GM12878 (cell line): ENCODE data around the gene SSH3. TPM values are rescaled to one million over a fixed set of nuclear protein-coding genes. Genes with fewer than 3 reads are reported as not detected.
"Not testable (repeated sequence)": the region's sequence is repeated elsewhere in the genome, so short reads cannot be mapped to it uniquely, and the experiment has no call there.

Experiments
- ATAC-seq: fragments of 200-7000 bp; cut with Tn5 transposase; 3 replicates; pipeline ENCODE4 v1.9.1; 2020; ENCODE audit warnings: mild to moderate bottlenecking, moderate library complexity
- BruUV-seq: library from RNA; stranded (reverse); fragments of 400-500 nt; replicated peaks from 2 replicates; lab custom pipeline; 2021; lab: Mats Ljungman, UMichigan
- CTCF ChIA-PET: fragments of 300-600 bp; sonication (Branson Sonifier 250); formaldehyde crosslinking; extraction: SDS; loops from one replicate; lab custom pipeline; 2021; ENCODE audit warnings: inconsistent platforms; lab: Yijun Ruan, JAX
- POLR2A ChIA-PET: fragments of 350-600 bp; formaldehyde crosslinking; extraction: SDS; loops from one replicate; lab custom pipeline; 2021; ENCODE audit warnings: inconsistent platforms; lab: Charles Lee
- RAD21 ChIA-PET: fragments of 300-600 bp; sonication (Branson Sonifier 250); formaldehyde crosslinking; loops from one replicate; lab custom pipeline; 2023; ENCODE audit warnings: antibody characterized with exemption; ENCODE audit not compliant: unreplicated experiment; lab: Charles Lee
- SMC1A ChIA-PET: fragments of 300-600 bp; sonication (Branson Sonifier 250); formaldehyde crosslinking; loops from one replicate; lab custom pipeline; 2023; ENCODE audit not compliant: unreplicated experiment, uncharacterized antibody; lab: Charles Lee
- DNase-seq: peaks from one replicate; pipeline ENCODE4 v3.0.0-alpha.2; 2011; ENCODE audit warnings: low read depth, low spot score
- FAIRE-seq: peaks from 3 replicates; lab custom pipeline; 2011; peaks lifted over from hg19 to GRCh38; lab: Jason Lieb, UNC
- H2AFZ ChIP-seq: 2 replicates; pipeline ENCODE4 v1.6.0; 2011; ENCODE audit warnings: low read depth, low read length, control low read depth; ENCODE audit not compliant: control insufficient read depth
- H3K27ac ChIP-seq: 2 replicates; pipeline ENCODE4 v1.5.1; 2011; ENCODE audit warnings: control low read depth; ENCODE audit not compliant: control insufficient read depth, insufficient read depth
- H3K27me3 ChIP-seq, 2 experiments: replicated peaks in 1 of 2; 2 replicates each; pipeline versions ENCODE4 v1.6.0 to v1.6.1; 2011; ENCODE audit warnings: low read length in 1 of 2; ENCODE audit not compliant: control insufficient read depth in 2 of 2, insufficient read depth in 2 of 2
- H3K36me3 ChIP-seq, 2 experiments: 2 replicates each; pipeline ENCODE4 v1.5.1; 2011; ENCODE audit warnings: low read length in 1 of 2; ENCODE audit not compliant: control insufficient read depth in 2 of 2, insufficient read depth in 2 of 2
- H3K4me1 ChIP-seq: 2 replicates; pipeline ENCODE4 v1.6.1; 2011; ENCODE audit warnings: mild to moderate bottlenecking, low read length, moderate library complexity, mixed read lengths; ENCODE audit not compliant: control insufficient read depth, insufficient read depth
- H3K4me2 ChIP-seq: 2 replicates; pipeline ENCODE4 v1.6.0; 2011; ENCODE audit warnings: control low read depth; ENCODE audit not compliant: control insufficient read depth, insufficient read depth
- H3K4me3 ChIP-seq: fragments of 200-600 bp; sonication (generic); 2 replicates; pipeline ENCODE4 v1.5.1; 2016
- H3K79me2 ChIP-seq: 2 replicates; pipeline ENCODE4 v1.6.0; 2011; ENCODE audit warnings: low read length; ENCODE audit not compliant: control insufficient read depth, insufficient read depth
- H3K9ac ChIP-seq: 2 replicates; pipeline ENCODE4 v1.8.0; 2011; ENCODE audit warnings: low read length, control low read depth, mixed read lengths; ENCODE audit not compliant: control insufficient read depth, insufficient read depth
- H3K9me3 ChIP-seq: replicated peaks from 3 replicates; pipeline ENCODE4 v1.5.1; 2011; ENCODE audit warnings: mild to moderate bottlenecking, low read length; ENCODE audit not compliant: control insufficient read depth, insufficient read depth
- H4K20me1 ChIP-seq: 2 replicates; pipeline ENCODE4 v1.6.0; 2011; ENCODE audit not compliant: control insufficient read depth, insufficient read depth
- ATF2 ChIP-seq: IDR thresholded peaks from 2 replicates; pipeline ENCODE4 v1.6.1; 2012; ENCODE audit warnings: low read length, inconsistent platforms
- EGR1 ChIP-seq, 2 experiments: IDR thresholded peaks; 1 replicate in 1 of 2; 2 replicates in 1 of 2; pipeline ENCODE4 v1.6.1; 2011 to 2012; ENCODE audit warnings: low read depth in 2 of 2, low read length in 2 of 2, borderline replicate concordance in 1 of 2, mild to moderate bottlenecking in 1 of 2, moderate library complexity in 1 of 2
- FOS ChIP-seq: IDR thresholded peaks from 3 replicates; pipeline ENCODE4 v1.6.1; 2011; ENCODE audit warnings: borderline replicate concordance; ENCODE audit not compliant: insufficient read length; ENCODE audit errors: extremely low read depth
- IKZF2 ChIP-seq, 2 experiments: fragments of 450-650 bp; IDR thresholded peaks; 2 replicates each; pipeline ENCODE4 v1.6.1; 2017; ENCODE audit warnings: mild to moderate bottlenecking in 2 of 2, moderate library complexity in 2 of 2
- RELA ChIP-seq: fragments of 450-650 bp; IDR thresholded peaks from 2 replicates; pipeline ENCODE4 v1.8.0; 2014; ENCODE audit warnings: borderline replicate concordance; ENCODE audit not compliant: partially characterized antibody
- SKIL ChIP-seq: fragments of 450-650 bp; IDR thresholded peaks from 2 replicates; pipeline ENCODE4 v1.6.1; 2017; ENCODE audit warnings: mild to moderate bottlenecking, low read depth, inconsistent platforms; ENCODE audit not compliant: poor library complexity, severe bottlenecking
- USF2 ChIP-seq: IDR thresholded peaks from 2 replicates; pipeline ENCODE4 v1.6.1; 2011; ENCODE audit warnings: low read depth, low read length, improper control_type of control experiment, borderline replicate concordance
- WGBS: methylation state at CpG from one replicate; pipeline ENCODE4 v1.1.6; 2016; ENCODE audit warnings: low lambda C conversion rate; ENCODE audit not compliant: insufficient replicate concordance, insufficient coverage; ENCODE audit errors: missing lambda C conversion rate; 5-methylcytosine and 5-hydroxymethylcytosine counted together
- in situ Hi-C: fragments of 300-500 bp; cut with MboI; formaldehyde crosslinking; loops from 9 replicates; pipeline ENCODE4 v1.14.3; 2018; ENCODE audit warnings: mixed read lengths
- intact Hi-C: fragments of 100-400 bp; cut with micrococcal nuclease; formaldehyde crosslinking; loops from one replicate; pipeline ENCODE4 v1.14.2; 2022; ENCODE audit not compliant: unreplicated experiment
- polyA plus RNA-seq, 11 experiments: library from polyadenylated mRNA; depleted of rRNA in 4 of 11; unstranded in 6 of 11; stranded (reverse) in 5 of 11; fragments of >200 nt; fragmentation: Nextera tagmentation in 4 of 11; fragmentation: Illumina TruSeq in 1 of 11; extraction: Ambion mirVana in 4 of 11; extraction: Trizol in 1 of 11; gene quantifications; 1 replicate in 1 of 11; 2 replicates in 10 of 11; pipeline versions ENCODE4 v1.2.1 to v1.2.3, GENCODE V29; 2011 to 2016; ENCODE audit warnings: inconsistent platforms in 2 of 11, missing spikeins in 2 of 11, low read depth in 1 of 11
- total RNA-seq, 4 experiments: library from RNA; depleted of rRNA in 3 of 4; stranded (reverse); fragments of >200 nt in 3 of 4; fragmentation: Illumina TruSeq in 1 of 4; extraction: Trizol in 1 of 4; gene quantifications; 2 replicates each; pipeline versions ENCODE4 v1.2.1 to v1.2.3, GENCODE V29; 2013 to 2021

Gene SSH3
- total and polyA plus RNA-seq, 10 of the 15 experiments (the other 5 are each of a cell fraction or from before 2014, with no cell fraction given): 0.05 to 0.83 (median 0.28) TPM; not detected in 3

- POLR2A ChIA-PET: interaction anchor here (1.1 to 2.6 kb wide), 2 partner anchors 51 to 63 kb away, joined by 4 to 23 read pairs; partner anchors contain the start of gene GRK2
- not testable (repeated sequence) for DNase-seq
Observed at GRCh38 chr11:67318876-67319275, 15.5 kb downstream of the SSH3 start.

GRCh38 chr11:67320011-67320410 lies 16.7 kb downstream of the SSH3 start:
- H3K79me2 ChIP-seq: no peaks in the 10 kb centered on the region
- H3K9me3 ChIP-seq: no peaks in the 10 kb centered on the region
- H3K27ac ChIP-seq: no peak overlapping the region
- no peak overlapping the region for H3K4me2 ChIP-seq
- no peak overlapping the region for H3K9ac ChIP-seq
- no peak overlapping the region for H3K4me3 ChIP-seq
- no peak overlapping the region for H2AFZ ChIP-seq
- RAD21 ChIA-PET: interaction anchor here (0.7 to 7.8 kb wide), 3 partner anchors 33 to 61 kb away, joined by 4 to 75 read pairs (median 64); partner anchors contain the start of genes CLCF1 and POLD4
- H4K20me1 ChIP-seq: no peaks in the 10 kb centered on the region
- FAIRE-seq (no peak), DNase-seq (no peak), ATAC-seq (no peak)
- WGBS: 65% methylated on average over 3 of the region's 3 CpGs
- POLR2A ChIA-PET: interaction anchor here (0.6 to 0.9 kb wide), 3 partner anchors 24 to 150 kb away, joined by 3 to 5 read pairs (median 5); no protein-coding TSS in a partner anchor
- BruUV-seq: no TSS peak
- no peaks in the 10 kb centered on the region for H3K36me3 ChIP-seq
- SMC1A ChIA-PET: interaction anchor here (0.5 to 7.6 kb wide), 12 partner anchors 11 to 552 kb away, joined by 3 to 82 read pairs (median 4); partner anchors contain the start of gene POLD4
- intact Hi-C loops (no loop called here), in situ Hi-C loops (no loop called here)
- no peaks in the 10 kb centered on the region for H3K27me3 ChIP-seq
- H3K4me1 ChIP-seq: peaks cover 3% of the 10 kb centered on the region
- TF ChIP-seq ATF2: no peak
- no peak for TF ChIP-seq IKZF2 (IDR thresholded peaks at IDR 0.05)
- TF ChIP-seq FOS: no peak
- no peak for TF ChIP-seq USF2
- TF ChIP-seq EGR1 (IDR thresholded peaks at IDR 0.05; ENCODE audit: borderline replicate concordance in 1 of 2, low read depth in 2 of 2, low read length in 2 of 2): no peak
- no peak for TF ChIP-seq SKIL
- TF ChIP-seq RELA: no peak
- CTCF ChIA-PET: interaction anchor here (1.4 to 12.1 kb wide), 5 partner anchors 25 to 130 kb away, joined by 3 to 151 read pairs (median 72); partner anchors contain the start of gene POLD4

More at GRCh38 chr11:67318876-67319275, 15.5 kb downstream of the SSH3 start:
- in situ Hi-C loops: loop anchor here (5.0 kb wide), 1 partner anchor 57 kb away; no protein-coding TSS in a partner anchor
- H3K27me3 ChIP-seq, FAIRE-seq, intact Hi-C loops, H3K27ac ChIP-seq, H3K4me1 ChIP-seq, H3K9me3 ChIP-seq, H4K20me1 ChIP-seq, H3K9ac ChIP-seq, H3K4me2 ChIP-seq, H2AFZ ChIP-seq, ATAC-seq, H3K36me3 ChIP-seq, H3K79me2 ChIP-seq, BruUV-seq: not testable (repeated sequence)
- CTCF ChIA-PET: interaction anchor here (0.6 to 12.1 kb wide), 9 partner anchors 10 to 123 kb away, joined by 3 to 151 read pairs (median 11); partner anchors contain the start of gene POLD4
- 85% methylated on average over 12 of the region's 12 CpGs for WGBS
- RAD21 ChIA-PET: interaction anchor here (2.8 to 7.8 kb wide), 3 partner anchors 27 to 63 kb away, joined by 21 to 75 read pairs (median 64); partner anchors contain the start of gene POLD4
- H3K4me3 ChIP-seq: peak overlapping the region; percentile 80; the same call in 1 of the 2 replicates
- SMC1A ChIA-PET: interaction anchor here (1.0 to 7.6 kb wide), 10 partner anchors 12 to 63 kb away, joined by 4 to 82 read pairs (median 6); partner anchors contain the start of genes GRK2 and POLD4
